Activated CD4-positive, alpha-beta T cell treated with anti-CD3 and anti-CD28 coated beads for 36 hours (primary cell): Measurements from ENCODE around the gene IFI27. TPM values are rescaled to one million over a fixed set of nuclear protein-coding genes. Genes with fewer than 3 reads are reported as not detected.

Source experiments
- ATAC-seq: fragments of 200-7000 bp; cut with Tn5 transposase; one replicate; pipeline ENCODE4 v1.10.0; 2021; ENCODE audit warnings: mild to moderate bottlenecking, moderate library complexity
- CTCF ChIA-PET: fragments of 350-600 bp; sonication (Branson Sonifier 250); formaldehyde crosslinking; loops from one replicate; lab custom pipeline; 2021; ENCODE audit warnings: antibody characterized with exemption; lab: Charles Lee
- POLR2A ChIA-PET: fragments of 350-600 bp; sonication (Branson Sonifier 250); formaldehyde crosslinking; loops from one replicate; lab custom pipeline; 2021; ENCODE audit warnings: antibody characterized with exemption, inconsistent platforms; lab: Charles Lee
- DNase-seq: peaks from one replicate; pipeline ENCODE4 v3.0.0-alpha.2; 2020
- H3K27ac Mint-ChIP-seq: one replicate; pipeline ENCODE4 v1.8.0; 2021; ENCODE audit warnings: mixed read lengths
- H3K27me3 Mint-ChIP-seq: one replicate; pipeline ENCODE4 v1.8.0; 2021; ENCODE audit warnings: mixed read lengths
- H3K36me3 Mint-ChIP-seq: one replicate; pipeline ENCODE4 v1.8.0; 2021; ENCODE audit warnings: low read depth, mixed read lengths
- H3K4me1 Mint-ChIP-seq: one replicate; pipeline ENCODE4 v1.8.0; 2021; ENCODE audit warnings: mixed read lengths
- H3K4me3 Mint-ChIP-seq: one replicate; pipeline ENCODE4 v1.8.0; 2021; ENCODE audit warnings: mild to moderate bottlenecking, moderate library complexity, mixed read lengths
- H3K9me3 Mint-ChIP-seq: one replicate; pipeline ENCODE4 v1.8.0; 2021; ENCODE audit warnings: low read depth, mixed read lengths
- intact Hi-C, 2 experiments: fragments of 100-400 bp; cut with DNase I in 1 of 2; cut with micrococcal nuclease in 1 of 2; formaldehyde crosslinking; loops; one replicate each; pipeline versions ENCODE4 v1.14.2 to v1.15.1; 2022 to 2024; cut with DNase I, micrococcal nuclease
- total RNA-seq, 2 experiments: library from RNA; stranded (reverse); gene quantifications; one replicate each; pipeline ENCODE4 v1.2.3, GENCODE V29; 2021

IFI27 gene
- total RNA-seq, 2 experiments from 2014 or later: 3.0 to 3.1 TPM

DNA sequence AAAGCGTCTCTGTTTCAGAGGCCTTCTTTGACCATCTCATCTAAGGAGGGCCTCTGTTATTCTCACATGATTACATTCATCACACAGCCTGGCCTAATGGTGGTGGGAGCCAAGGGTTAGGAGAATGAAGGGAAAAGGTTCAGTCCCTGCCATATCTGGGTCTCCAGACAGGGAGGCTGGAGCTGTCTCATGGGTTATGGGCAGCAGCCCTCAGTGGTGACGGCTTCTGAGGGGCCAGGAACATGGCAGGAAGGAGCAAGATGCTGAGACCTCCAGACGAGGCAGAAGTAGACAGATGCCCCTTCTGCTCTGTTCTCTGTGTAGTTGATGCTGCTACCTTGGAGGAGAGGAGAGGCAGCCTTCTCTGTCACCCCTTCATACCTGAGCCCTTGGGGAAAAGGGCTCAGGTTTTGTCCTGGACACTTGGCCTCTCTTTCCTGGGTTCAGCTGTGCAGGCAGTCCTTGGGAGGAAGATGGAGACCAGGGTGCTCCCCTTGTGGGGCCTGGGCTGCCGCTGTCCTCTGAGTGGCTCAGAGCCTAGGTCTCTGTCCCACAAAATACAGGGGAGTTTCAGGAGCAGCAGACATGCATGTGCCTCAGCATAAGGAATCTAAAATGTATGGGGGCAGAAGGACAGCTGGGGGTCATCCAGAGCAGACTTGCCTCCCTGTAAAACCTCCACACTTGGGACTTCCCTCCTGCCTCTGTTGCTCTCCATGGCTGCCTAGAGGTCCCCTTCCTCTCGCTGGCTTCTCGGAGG lies 15.3 kb downstream of the IFI27 start:
- Mint-ChIP-seq H3K4me3 (no peak overlapping the region), H3K27me3 (no peaks in the 10 kb centered on the region), H3K9me3 (peaks cover 7% of the 10 kb centered on the region), H3K4me1 (peaks cover 19% of the 10 kb centered on the region), H3K27ac (no peak overlapping the region), H3K36me3 (no peaks in the 10 kb centered on the region)
- DNase-seq: no peak
- intact Hi-C loops: no loop called here
- POLR2A ChIA-PET: no interaction called here
- CTCF ChIA-PET: interaction anchor here (0.8 to 1.5 kb wide), 3 partner anchors 11 to 186 kb away, joined by 3 to 4 read pairs (median 4); no protein-coding TSS in a partner anchor
- no peak for ATAC-seq

DNA sequence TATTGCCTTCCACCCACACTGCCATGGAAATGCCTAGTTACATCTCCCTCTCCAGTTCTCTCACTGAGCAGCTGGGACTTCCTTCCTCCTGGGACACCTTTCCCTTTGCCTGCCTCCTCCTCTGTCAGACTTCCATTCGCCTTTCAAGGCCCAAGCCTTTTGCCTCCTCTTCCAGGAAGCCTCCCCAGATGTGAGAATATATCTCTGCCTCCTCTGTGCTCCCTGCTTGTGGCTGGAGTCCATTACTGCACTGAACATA lies 15.8 kb downstream of the IFI27 start:
- Mint-ChIP-seq H3K36me3 (no peaks in the 10 kb centered on the region), H3K27me3 (no peaks in the 10 kb centered on the region), H3K4me1 (peaks cover 19% of the 10 kb centered on the region), H3K9me3 (peaks cover 5% of the 10 kb centered on the region), H3K27ac (no peak overlapping the region), H3K4me3 (no peak overlapping the region)
- CTCF ChIA-PET: no interaction called here
- DNase-seq (no peak), ATAC-seq (no peak)
- intact Hi-C loops: no loop called here
- POLR2A ChIA-PET: no interaction called here

DNA sequence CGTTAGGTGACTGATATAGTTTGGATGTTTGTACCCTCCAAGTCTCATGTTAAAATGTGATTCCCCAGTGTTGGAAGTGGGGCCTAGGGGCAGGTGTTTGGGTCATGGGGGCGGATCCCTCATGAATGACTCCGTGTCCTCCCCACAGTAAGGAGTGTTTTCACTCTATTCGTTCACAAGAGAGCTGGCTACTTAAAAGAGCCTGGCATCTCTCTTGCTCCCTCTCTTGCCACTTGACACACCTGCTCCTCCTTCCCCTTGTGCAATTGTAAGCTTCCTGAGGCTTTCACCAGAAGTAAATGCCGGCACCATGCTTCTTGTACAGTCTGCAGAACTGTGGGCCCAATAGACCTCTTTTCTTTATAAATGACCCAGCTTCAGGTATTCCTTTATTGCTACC lies 16.3 kb downstream of the IFI27 start:
- Mint-ChIP-seq H3K4me1 (peaks cover 19% of the 10 kb centered on the region), H3K27me3 (no peaks in the 10 kb centered on the region), H3K9me3 (peaks cover 2% of the 10 kb centered on the region), H3K4me3 (no peak overlapping the region), H3K36me3 (no peaks in the 10 kb centered on the region), H3K27ac (no peak overlapping the region)
- CTCF ChIA-PET: interaction anchor here (0.6 kb wide), 1 partner anchor 76 kb away, joined by 5 read pairs; no protein-coding TSS in a partner anchor
- DNase-seq: no peak
- POLR2A ChIA-PET: no interaction called here
- intact Hi-C loops: no loop called here
- ATAC-seq: no peak

DNA sequence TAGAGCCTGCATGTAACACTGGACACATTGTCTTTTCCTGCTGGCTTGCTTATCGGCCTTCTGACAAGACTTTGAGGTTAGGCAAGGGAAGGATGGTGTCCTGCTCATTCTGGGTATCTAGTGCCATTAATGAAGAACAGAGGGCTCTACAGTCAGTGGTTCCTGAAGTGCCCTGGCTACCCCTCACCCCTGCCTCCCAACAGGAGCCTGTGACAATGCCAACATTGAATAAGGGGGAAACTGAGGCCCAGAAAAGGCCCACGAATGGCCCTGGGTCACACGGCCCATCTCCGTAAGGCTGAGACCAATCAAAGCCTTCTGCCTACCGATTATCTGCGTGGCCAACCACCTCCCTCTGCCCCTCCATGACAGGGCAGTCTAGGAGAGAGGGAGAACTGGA lies 16.8 kb downstream of the IFI27 start:
- ATAC-seq (no peak), DNase-seq (no peak)
- POLR2A ChIA-PET: no interaction called here
- peaks cover 2% of the 10 kb centered on the region for H3K9me3 Mint-ChIP-seq
- no peaks in the 10 kb centered on the region for H3K27me3 Mint-ChIP-seq
- intact Hi-C loops: no loop called here
- H3K36me3 Mint-ChIP-seq: no peaks in the 10 kb centered on the region
- H3K27ac Mint-ChIP-seq: no peak overlapping the region
- H3K4me1 Mint-ChIP-seq: peaks cover 21% of the 10 kb centered on the region
- H3K4me3 Mint-ChIP-seq: no peak overlapping the region
- CTCF ChIA-PET: interaction anchor here (0.6 to 4.1 kb wide), 2 partner anchors 11 to 76 kb away, joined by 5 to 12 read pairs; no protein-coding TSS in a partner anchor

DNA sequence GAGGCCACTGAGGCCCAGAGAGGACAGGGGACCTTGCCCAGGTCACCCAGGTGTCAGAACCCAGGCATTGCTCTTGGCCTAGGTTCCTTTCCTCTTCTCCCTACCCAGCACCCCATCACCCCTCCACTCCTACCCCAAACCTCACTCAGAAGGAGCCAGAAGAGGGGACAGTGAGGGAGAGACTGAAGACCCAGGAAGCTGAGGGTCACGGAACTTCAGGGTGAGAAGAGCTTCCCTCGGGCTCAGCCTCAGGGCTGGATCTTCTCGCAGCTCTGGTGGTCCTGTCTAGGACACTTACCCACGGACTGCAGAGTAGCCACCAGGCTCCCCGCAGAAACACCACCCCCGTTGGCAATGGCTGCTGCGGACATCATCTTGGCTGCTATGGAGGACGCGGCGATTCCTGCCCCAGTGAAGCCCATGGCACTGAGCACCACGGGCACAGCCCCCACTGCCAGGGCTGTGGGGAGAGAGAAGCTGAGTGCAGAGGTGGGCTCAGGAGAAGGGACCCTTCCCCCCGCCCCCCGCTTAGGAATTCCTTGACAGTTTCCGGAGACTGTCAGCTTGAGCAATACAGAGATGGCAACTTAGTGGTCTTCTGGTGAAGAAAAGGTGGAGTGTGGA lies 17.8 kb downstream of the IFI27 start:
- peaks cover 21% of the 10 kb centered on the region for H3K4me1 Mint-ChIP-seq
- intact Hi-C loops: no loop called here
- no peaks in the 10 kb centered on the region for H3K27me3 Mint-ChIP-seq
- H3K4me3 Mint-ChIP-seq: peak overlapping the region; percentile 78
- ATAC-seq (no peak), DNase-seq (no peak)
- H3K27ac Mint-ChIP-seq: peak overlapping the region; percentile 29
- ChIA-PET CTCF (interaction anchor here (1.0 to 5.3 kb wide), 8 partner anchors 8 to 106 kb away, joined by 3 to 68 read pairs (median 4); partner anchors contain the start of gene PPP4R4), POLR2A (interaction anchor here (0.5 kb wide), 1 partner anchor 269 kb away, joined by 3 read pairs; no protein-coding TSS in a partner anchor)
- no peaks in the 10 kb centered on the region for H3K36me3 Mint-ChIP-seq
- no peaks in the 10 kb centered on the region for H3K9me3 Mint-ChIP-seq

DNA sequence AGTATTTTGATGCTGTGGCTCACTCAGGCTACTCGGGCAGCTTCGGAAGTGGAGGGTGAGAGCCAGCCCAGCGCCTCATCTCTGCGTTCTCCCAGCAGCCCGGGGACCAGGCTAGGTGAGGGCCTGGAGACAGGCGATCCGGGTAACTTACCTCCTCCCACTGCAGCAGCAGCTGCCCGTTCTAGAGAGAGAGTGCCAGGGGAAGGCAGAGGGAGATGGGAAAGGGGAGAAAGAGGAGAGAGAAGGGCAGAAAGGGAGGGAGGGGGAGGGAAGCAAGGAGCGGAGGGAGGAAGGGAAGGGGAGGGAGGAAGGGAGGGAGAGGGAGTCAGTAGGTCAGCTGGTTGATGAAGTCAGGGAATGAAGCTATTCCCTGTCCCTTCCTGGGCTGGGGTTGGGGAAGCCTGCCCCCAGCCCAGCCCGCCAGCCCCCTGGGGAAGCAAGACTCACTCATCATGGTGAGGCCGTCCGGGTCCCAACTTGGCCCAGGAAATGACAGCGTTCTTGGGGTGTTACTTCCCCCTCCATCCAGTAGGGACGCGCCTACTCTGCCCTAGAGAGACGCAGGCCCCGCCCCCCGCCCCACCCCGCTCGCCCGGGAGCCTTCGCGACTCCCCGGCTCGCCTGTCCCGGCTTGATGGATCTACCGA lies 18.7 kb downstream of the IFI27 start, which contains the start of gene IFI27L2:
Gene IFI27L2 (minus strand): TSS at position 494 of the 647 bp plus-strand sequence. CDS start 40 bp downstream, at position 454.
- Mint-ChIP-seq H3K36me3 (no peaks in the 10 kb centered on the region), H3K4me1 (peaks cover 21% of the 10 kb centered on the region), H3K4me3 (peak within 1 kb of the TSS; percentile 78), H3K9me3 (no peaks in the 10 kb centered on the region), H3K27me3 (peaks cover 4% of the 10 kb centered on the region), H3K27ac (peak within 1 kb of the TSS; percentile 37)
- ATAC-seq (peak; percentile 97), DNase-seq (peak; percentile 85)
- POLR2A ChIA-PET: interaction anchor here (0.5 to 0.9 kb wide), 2 partner anchors 48 to 268 kb away, joined by 3 read pairs; partner anchors contain the start of genes DDX24 and IFI27L1
- intact Hi-C loops: loop anchor here (1.0 kb wide), 3 partner anchors 45 to 93 kb away; partner anchors contain the start of genes DDX24 (in 2 of the 2), IFI27L1 (in 2 of the 2) and PPP4R4 (in 1 of the 2)
- CTCF ChIA-PET: interaction anchor here (0.7 to 5.3 kb wide), 10 partner anchors 9 to 1420 kb away, joined by 3 to 68 read pairs (median 4); partner anchors contain the start of gene PPP4R4

DNA sequence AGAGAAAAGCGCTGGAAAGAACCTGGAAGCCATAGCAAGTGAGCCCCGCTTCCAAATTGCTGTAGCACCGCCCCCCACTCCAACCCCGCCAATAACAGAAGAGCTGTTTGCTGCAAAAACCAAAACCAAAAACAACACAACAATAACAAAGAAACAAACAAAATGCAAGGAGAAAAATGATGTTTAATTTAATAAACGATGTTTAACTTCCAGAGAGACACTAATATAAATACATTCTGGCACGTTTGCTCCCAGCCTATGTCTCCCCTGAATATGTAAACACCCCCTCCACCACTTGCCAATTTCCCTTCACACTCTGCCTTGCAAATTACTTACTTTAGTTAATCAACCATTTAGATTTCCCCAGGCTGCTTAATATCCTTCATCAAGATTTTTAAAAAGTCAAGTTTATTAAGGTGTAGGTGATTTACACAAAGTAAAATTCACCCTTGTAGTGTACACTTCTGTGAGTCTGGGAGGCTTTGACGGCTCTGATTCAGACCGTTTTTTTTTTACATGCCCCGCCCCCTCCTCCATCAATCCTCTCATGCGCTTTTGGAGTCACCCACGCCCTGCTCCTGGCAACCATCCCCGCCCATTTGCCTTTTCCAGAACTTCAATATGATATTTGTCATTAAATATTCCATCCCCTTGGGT lies 19.4 kb downstream of the IFI27 start:
- H3K27ac Mint-ChIP-seq: peak overlapping the region; percentile 37
- H3K27me3 Mint-ChIP-seq: peaks cover 4% of the 10 kb centered on the region
- ATAC-seq (peak; percentile 64), DNase-seq (peak; percentile 57)
- intact Hi-C loops: loop anchor here (1.0 to 5.0 kb wide), 8 partner anchors 44 to 417 kb away; partner anchors contain the start of genes DDX24 (in 2 of the 2), IFI27L1 (in 2 of the 2), OTUB2 (in 1 of the 2) and PPP4R4 (in 1 of the 2)
- peaks cover 21% of the 10 kb centered on the region for H3K4me1 Mint-ChIP-seq
- H3K36me3 Mint-ChIP-seq: no peaks in the 10 kb centered on the region
- no peaks in the 10 kb centered on the region for H3K9me3 Mint-ChIP-seq
- CTCF ChIA-PET: interaction anchor here (0.9 to 5.3 kb wide), 11 partner anchors 9 to 419 kb away, joined by 3 to 68 read pairs (median 4); partner anchors contain the start of genes DDX24, IFI27L1 and PPP4R4
- POLR2A ChIA-PET: interaction anchor here (0.9 kb wide), 1 partner anchor 49 kb away, joined by 3 read pairs; the partner anchor contains the start of genes DDX24 and IFI27L1
- H3K4me3 Mint-ChIP-seq: peak overlapping the region; percentile 78

DNA sequence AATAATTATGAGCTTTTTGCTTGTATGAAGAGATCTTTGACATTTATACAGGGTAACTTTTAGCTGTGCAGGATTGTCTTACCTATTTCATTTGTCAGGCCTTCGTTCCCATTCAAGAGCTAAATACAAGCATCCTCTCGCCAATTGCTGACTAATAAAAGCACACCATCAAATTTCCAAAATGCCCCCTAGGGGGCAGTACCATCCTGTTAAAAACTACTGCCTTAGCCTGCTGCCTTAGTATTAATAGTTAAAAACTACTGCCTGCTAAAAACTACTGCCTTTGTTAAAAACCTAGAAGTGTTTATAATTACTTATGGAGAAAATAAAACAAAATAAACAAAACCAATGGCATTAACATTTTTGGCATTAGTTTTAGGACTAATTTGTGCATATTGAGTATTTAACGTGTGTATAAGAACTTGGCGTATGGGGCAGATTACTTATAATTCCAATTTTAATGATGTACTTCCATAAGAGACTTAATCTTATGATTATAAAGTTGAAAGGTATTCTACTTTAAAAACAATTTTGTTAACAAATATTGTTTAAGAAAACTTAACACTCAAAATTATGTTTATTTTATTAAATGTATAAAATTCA lies 21.9 kb downstream of the IFI27 start:
- peaks cover 6% of the 10 kb centered on the region for H3K27me3 Mint-ChIP-seq
- DNase-seq (peak; percentile 78), ATAC-seq (peak; percentile 37)
- H3K27ac Mint-ChIP-seq: no peak overlapping the region
- H3K9me3 Mint-ChIP-seq: no peaks in the 10 kb centered on the region
- CTCF ChIA-PET: interaction anchor here (0.6 to 5.3 kb wide), 38 partner anchors 10 to 418 kb away, joined by 3 to 68 read pairs (median 4); partner anchors contain the start of genes DDX24, IFI27L1, PPP4R4 and SERPINA6
- no peak overlapping the region for H3K4me3 Mint-ChIP-seq
- POLR2A ChIA-PET: no interaction called here
- intact Hi-C loops: loop anchor here (1.0 to 5.0 kb wide), 7 partner anchors 48 to 417 kb away; no protein-coding TSS in a partner anchor
- no peaks in the 10 kb centered on the region for H3K36me3 Mint-ChIP-seq
- peaks cover 23% of the 10 kb centered on the region for H3K4me1 Mint-ChIP-seq

DNA sequence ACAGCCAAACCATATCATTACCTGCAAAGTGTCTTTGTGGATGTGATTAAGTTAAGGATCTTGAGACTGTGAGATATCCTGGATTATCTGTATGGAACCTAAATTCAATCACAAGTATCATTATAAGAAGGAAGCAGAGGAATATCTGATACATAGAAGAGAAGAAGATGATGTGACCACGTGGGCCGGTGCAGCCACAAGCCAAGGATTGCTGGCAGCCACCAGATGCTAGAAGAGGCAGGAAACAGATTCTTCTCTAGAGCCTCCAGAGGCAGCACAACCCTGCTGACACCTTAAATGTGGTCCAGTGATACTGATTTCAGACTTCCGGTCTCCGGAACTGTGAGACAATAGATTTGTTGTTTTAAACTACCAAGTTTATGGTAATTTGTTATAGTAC lies 24.9 kb downstream of the IFI27 start:
- POLR2A ChIA-PET: no interaction called here
- no peak for ATAC-seq
- Mint-ChIP-seq H3K4me3 (no peak overlapping the region), H3K4me1 (peaks cover 5% of the 10 kb centered on the region), H3K27me3 (peaks cover 6% of the 10 kb centered on the region), H3K9me3 (no peaks in the 10 kb centered on the region), H3K27ac (no peak overlapping the region), H3K36me3 (no peaks in the 10 kb centered on the region)
- no peak for DNase-seq
- intact Hi-C loops: loop anchor here in 1 of 2 experiments (5.0 kb wide), 1 partner anchor 172 kb away; no protein-coding TSS in a partner anchor
- CTCF ChIA-PET: interaction anchor here (4.9 kb wide), 1 partner anchor 44 kb away, joined by 76 read pairs; no protein-coding TSS in a partner anchor
